Activated CD8-positive, alpha-beta memory T cell treated with anti-CD3 and anti-CD28 coated beads, Interleukin-2, amount 50 U/mL, for 48 hours (primary cell): ENCODE data around the gene STAC3.
A peak's percentile ranks its signal among the peaks of the same experiment; 100 is the strongest.
"Not testable (repeated sequence)": the region's sequence is repeated elsewhere in the genome, so short reads cannot be mapped to it uniquely, and the experiment has no call there.

Experiments
- DNase-seq: peaks from one replicate; pipeline ENCODE4 v3.0.0-alpha.2; 2020

STAC3 gene

DNA sequence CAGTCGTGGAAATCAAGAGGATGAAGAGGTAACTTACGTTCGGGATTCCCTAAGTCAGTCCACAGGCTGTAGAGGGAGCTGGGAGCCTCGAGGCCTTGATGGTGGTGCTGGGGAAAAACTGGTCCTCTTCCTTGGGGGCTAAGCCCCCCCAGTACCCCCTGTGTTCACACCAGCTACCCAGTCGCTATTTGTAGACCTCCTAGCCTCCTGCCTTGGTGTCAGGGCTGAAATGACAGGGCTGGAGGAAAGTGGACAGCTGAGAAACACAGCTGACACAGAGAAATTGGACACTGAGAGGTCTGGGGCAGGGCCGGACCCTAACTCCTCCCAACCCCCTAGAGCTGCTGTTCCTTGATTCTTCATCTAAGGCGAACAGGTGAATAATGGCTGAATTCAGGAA is at the start of gene STAC3:
STAC3 (minus strand) TSS at position 232 of the 400 bp plus-strand sequence. CDS start 1,551 bp downstream, outside the sequence.
- no peak for DNase-seq

DNA sequence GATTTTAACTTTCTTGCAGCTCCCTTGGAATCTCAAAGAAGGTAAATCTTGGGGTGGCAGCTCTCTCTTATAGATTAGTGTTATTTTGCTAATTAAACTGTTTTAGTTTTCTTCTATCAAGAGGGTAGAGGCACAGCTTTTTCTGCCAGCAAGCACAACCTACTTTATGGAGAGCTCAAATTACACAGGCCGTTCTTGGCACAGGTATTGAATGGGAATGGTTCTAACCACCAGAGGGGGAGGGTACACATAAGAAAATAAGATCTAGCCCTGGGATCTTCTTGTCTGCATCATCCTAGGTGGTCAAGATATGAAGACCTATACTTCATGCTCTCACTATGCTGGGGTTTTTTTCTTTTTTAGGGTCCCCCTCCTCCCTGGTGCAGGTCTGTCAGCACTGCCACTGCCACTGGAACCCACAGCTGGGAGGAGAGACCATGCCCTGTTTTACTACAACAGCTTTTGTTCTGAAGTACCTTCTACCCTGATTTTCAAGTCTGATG is 48.6 kb upstream of the STAC3 start:
- no peak for DNase-seq

DNA sequence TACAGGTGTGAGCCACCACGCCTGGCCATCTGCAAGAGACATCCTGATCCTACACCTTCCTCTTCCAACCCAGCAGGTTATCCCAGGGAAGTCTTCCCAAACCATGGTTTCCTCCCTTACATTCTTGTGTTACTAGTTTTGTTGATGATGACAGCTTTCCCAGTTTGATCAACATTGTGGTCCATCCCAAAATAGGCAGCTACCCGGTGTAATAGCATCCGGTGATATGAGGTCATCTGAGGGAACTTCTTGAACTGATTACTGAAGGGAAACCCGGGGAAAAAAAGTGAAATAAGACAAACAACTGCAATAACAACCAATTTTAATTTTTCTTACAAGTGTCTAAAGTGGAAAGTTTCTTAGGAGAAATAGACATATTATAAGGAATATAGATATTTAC is 45.3 kb upstream of the STAC3 start:
- DNase-seq: no peak

DNA sequence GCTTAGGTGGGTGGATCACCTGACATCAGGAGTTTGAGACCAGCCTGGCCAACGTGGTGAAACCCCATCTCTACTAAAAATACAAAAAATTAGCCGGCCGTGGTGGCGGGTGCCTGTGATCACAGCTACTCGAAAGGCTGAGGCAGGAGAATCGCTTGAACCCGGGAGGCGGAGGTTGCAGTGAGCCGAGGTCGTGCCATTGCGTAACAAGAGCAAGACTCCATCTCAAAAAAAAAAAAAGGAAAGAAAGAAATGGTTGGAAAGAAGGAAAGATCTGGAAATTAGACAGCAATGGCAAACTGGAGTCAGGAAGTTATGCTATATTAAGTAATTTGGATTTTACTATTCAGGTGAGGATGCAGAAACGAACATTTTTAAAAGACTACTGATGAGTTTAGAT is 31.1 kb upstream of the STAC3 start:
- DNase-seq: not testable (repeated sequence)

DNA sequence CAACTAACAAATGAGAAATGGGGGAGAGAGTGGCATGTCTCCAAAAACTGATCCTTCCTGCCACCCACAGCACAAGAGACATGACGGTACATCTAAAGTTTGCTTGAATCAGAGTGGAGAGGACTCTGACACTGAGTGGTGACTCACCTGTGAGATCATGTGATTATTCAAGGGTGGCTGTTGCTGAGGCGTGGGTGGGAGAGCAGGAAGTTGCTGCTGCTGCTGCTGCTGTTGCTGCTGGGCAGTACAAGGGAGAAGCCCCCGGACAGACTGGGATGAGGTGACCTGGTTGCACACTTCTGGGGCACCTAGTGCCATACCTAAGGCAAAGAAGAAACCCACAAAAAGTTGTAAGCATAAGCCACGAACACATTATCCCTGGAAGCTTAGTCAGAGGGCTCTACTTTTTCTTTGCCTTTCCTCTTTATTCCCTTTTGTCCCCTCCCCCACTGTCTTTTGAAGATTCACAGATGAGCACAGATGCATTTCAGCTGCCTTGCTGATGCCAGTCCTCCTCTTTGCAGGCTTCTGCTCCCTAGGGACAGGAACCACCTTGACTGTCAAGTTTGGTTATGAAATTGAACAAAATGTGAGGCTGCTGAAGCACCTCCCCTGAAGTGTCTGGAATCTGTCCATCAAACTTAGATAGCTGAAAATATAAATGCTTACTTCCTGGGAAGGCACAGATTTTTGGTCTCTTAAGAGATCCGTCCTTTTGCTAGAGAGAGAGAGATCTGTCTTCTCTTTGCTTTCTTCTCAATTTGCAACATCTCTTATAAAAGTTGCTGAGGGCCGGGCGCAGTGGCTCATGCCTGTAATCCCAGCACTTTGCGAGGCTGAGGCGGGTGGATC is 29.4 kb upstream of the STAC3 start:
- DNase-seq: peak; percentile 81

DNA sequence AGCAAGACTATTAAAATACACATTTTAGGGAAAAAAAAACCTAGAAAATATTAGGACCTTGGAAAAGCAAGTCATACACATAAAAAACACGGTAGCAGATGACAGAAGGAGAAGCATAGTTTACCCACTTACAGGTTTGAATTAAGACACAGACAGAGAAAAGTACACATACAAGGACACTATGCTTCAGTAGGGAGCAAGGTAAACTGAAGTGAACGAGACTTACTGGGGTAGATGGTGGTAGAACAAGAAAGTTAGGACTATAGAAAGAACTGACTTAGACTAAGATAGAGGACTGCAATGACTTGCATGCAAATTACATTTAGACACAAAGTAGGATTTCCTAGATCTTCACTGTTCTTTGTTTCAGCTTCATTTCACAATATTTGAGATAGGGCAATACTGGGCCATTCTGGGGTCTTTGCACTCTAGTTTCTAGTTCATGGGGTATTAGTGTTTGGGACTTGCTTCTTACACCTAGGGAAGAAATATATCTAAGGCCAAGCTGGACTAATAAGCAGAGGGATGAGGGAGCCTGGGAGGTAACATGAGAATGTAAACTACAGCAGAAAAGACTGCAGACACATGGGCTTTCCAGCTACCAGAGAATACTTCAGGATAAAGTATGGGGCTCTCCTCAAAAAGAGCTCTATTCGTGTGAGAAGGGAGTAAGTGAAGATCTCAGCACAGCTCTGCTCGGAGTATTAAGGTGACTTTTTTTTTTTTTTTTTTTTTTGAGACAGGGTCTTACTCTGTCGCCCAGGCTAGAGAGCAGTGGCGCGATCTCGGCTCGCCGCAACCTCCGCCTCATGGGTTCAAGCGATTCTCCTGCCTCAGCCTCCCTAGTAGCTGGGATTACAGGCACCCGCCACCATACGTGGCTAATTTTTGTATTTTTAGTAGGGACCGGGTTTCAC is 27.7 kb upstream of the STAC3 start:
- no peak for DNase-seq

DNA sequence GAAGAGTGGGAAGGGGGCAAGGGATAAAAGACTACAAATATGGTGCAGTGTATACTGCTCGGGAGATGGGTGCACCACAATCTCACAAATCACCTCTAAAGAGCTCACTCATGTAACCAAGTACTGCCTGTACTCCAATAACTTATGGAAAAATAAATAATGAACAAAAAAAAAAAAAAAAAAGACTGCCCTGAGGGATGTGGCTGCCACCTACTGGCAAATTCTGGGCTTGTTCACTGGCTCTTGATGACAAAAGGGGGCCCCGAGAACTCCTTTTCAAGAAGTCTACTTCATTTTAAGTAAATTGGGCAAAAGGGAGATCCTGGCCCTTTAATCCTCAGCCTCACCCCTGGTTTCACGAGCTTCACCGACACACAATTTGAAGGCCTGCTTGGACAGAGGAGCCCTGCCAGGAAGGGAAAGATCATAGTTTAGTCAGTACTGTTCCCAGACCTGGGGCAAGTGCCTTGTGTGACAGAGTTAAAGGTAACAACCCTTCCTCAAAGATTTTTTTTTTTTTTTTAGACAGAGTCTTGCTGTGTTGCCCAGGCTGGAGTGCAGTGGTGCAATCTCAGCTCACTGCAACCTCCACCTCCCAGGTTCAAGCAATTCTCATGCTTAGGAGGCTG is 26.1 kb upstream of the STAC3 start:
- no peak for DNase-seq

DNA sequence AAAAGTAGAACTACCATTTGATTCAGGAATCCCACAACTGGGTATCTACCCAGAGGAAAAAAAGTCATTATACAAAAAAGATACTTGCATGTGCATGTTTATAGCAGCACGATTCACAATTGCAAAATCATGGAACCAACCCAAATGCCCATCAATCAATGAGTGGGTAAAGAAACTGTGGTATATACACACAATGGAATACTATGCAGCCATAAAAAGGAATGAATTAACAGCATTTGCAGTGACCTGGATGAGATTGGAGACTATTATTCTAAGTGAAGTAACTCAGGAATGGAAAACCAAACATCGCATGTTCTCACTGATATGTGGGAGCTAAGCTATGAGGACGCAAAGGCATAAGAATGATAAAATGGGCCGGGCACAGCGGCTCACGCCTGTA is 25.2 kb upstream of the STAC3 start:
- not testable (repeated sequence) for DNase-seq

DNA sequence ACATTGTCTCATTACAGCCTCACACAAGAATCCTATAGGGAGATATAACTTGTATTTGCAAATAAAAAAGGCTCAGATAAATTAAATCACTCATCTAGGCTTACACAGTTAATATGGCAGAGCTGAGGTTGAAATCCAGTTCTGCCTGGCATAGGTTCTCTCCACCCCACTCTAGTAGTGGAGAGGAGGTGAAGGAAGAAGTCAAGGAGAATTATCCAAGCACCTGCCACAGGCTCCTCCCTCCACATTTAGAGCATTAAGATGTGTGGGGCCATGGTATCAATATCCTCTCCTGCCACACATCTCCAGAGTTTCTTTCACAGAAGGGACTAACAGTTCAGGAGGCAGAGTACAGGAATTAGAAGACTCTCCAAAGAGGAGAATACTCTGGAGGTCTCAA is 22.5 kb upstream of the STAC3 start:
- no peak for DNase-seq

DNA sequence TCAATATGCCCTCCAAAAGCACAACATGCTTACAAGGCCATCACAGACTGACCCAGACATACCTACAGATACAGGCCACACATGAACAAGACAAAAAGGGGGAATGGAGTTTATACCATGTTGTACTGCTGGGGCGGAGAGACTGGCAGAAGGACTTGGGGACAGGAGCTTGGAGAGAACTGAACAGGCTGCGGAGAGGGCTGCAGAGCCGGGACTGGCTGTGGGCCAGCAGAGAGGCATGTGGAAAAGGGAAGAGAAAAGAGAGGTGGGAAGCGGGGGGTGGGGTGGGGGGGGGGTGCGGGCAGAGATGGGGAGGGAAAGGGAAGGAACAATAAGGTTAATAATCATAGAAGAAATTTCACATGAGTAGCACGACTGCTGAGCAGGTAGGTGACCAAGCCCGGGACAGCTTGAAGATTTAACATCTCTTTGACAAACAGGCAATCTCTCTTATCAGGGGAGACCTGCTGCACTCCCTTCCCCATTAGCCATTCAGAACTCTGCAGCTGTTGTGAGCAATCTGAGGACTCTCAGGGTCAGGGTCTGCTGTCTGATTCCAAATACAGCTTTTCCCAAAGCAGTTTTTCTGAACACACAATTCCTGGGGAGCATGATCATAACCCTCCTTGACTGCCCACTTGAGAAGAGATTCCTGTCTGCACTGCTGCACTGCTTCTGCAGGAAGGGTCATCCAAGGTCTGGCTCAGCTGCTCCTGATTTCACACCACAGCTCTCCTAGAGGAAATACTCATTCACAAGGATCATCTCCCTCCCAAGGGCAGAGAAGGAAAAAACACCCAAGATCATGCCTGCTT is 21.6 kb upstream of the STAC3 start:
- DNase-seq: no peak

DNA sequence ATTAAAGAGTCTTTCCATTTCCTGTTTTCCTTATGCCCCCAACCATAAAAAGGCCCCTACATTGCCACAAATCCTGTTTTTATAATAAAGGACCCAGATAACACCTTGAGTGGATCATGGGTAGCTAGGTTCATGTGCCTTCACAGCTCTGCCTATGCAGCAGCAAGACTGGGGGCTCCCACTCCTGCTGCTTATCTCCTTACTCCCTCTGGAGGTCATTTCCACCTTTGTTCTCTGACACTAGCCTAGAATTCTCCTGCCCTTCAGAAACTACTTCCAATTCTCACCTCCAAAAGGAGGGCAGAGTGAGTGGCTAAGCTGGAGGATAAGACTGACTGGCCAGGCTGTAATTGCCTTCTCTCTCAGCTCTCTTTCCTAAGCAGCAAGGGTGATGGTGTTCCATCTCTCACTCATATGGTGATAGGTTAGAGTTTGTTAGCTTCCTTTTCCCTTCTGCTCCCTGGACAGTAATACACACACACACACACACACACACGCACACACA is 20.0 kb upstream of the STAC3 start:
- DNase-seq: no peak

DNA sequence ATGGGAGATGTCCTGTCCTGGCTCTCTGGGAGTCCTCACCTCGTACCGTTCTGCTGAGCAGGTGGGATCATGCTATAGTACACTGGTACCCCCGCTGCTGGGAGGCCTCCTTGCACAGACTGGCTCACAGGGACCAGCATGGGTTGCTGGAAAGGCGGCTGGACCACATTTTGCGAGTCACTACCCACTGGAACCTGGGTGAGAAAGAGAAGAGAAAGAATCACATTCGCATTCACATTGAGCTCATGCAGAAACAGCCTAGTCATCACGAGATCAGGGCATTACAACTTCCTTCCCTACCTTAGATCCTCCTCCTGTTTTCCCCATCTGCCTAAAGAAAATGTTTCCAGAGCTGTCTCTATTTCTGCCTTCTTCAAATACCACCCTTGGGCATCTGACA is 17.3 kb upstream of the STAC3 start:
- DNase-seq: peak; percentile 72

DNA sequence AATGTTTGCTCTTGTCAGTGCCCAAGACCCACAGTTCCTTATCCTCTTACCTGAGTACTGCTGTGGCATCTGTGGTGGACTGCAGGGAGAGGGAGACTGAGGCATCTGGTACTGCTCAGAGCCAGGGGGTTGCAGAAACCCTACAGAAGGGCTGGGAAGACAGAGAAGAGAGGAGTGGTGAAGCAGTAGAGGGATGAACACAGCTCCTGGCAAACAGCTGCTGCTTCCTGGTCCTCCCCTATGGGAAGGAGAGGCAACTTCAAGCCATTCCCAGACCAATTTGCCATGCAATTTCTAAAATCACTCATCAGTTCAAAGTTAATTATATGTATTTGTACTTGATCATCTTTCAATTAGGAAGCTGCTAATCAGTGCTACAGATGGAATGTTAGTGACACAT is 15.7 kb upstream of the STAC3 start:
- no peak for DNase-seq

DNA sequence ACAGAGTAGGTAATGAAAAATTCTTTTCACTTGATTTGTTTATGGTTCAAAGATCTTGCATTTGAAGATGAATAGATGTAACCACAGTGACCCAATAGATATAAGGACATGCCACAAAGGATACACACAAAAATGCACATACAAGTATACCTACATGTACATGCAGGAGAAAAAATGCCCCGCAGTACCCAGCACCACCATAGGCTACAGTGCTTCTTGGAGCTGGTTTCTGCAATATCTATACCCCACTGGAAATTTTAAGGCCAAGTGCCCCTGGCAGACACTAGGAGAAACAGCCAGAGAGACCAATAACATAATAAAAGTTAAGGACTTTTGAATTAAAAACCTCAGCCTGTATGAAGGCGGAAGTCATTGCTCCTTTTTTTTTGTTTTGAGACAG is 12.1 kb upstream of the STAC3 start:
- no peak for DNase-seq

DNA sequence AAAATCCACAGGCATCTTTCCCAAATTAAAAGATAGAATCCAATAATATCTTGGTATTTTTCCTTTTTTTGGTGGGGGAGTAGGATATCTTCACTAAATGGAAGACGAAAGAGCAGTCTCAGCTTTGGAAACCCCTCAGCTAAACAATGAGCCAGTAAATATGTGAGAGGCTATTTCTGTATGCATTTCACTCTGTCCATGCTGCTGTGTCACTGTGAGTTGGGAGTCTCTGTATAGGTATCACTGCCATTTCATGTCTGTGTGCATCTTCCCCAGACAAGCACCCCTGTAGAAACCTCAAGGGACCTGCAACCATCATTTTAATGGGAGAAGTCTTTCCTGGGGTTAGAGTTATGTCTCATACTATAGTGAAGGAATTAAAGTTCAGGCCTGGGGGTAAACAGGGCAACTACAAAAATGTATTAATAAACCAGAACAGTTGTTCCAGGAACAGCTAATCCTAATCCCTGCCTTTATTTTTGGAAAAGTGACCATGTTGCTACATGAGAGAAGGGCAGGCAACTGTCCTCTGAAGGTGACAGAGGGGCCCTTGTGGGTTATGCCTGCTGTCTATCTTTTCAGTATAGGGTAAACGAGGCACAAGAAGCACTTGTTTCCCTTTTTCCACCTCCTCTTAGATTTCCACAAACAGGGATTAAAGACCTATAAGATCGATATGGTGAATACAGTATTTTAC is 11.3 kb upstream of the STAC3 start:
- DNase-seq: no peak

DNA sequence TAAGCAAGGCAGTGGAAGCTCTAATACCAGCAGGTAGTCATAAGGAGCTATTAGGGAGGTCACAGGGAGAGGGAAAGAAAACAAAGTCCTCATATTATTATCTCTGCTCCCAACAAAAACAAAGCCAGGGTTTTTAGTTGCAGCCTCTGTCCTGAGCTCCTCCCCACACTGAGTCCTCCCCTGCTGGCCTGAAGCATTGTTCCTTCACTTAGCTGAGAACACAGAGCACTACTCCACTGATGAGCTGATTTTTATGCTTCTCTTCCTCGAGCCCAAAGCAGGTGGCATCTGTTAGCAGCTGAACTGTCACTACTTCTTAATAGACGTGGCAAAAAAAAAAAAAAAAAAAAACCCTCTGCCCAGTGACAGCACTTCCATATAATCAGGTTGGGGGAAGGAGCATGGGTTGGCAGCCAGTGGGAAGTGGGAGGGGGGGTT is 10.5 kb upstream of the STAC3 start:
- DNase-seq: no peak

DNA sequence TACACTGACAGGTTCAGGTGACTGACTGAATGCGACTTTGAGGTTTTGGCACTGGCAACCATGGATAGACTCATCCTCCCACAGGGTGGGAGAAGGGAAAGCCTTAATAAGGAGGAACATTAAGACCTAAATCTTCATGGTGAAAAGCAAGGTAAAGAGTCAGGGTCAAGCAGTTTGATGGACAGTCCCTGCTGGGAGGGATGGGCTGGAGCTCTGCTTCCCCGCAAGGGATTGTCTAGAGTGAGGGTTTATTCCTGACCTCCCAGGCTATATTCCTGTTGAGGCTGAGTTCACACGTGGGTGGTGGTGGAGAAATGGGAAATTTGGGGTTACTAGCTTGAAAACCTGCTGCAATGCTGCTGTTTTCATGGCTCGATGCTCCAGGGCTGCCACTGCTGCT is 9.4 kb upstream of the STAC3 start:
- no peak for DNase-seq

DNA sequence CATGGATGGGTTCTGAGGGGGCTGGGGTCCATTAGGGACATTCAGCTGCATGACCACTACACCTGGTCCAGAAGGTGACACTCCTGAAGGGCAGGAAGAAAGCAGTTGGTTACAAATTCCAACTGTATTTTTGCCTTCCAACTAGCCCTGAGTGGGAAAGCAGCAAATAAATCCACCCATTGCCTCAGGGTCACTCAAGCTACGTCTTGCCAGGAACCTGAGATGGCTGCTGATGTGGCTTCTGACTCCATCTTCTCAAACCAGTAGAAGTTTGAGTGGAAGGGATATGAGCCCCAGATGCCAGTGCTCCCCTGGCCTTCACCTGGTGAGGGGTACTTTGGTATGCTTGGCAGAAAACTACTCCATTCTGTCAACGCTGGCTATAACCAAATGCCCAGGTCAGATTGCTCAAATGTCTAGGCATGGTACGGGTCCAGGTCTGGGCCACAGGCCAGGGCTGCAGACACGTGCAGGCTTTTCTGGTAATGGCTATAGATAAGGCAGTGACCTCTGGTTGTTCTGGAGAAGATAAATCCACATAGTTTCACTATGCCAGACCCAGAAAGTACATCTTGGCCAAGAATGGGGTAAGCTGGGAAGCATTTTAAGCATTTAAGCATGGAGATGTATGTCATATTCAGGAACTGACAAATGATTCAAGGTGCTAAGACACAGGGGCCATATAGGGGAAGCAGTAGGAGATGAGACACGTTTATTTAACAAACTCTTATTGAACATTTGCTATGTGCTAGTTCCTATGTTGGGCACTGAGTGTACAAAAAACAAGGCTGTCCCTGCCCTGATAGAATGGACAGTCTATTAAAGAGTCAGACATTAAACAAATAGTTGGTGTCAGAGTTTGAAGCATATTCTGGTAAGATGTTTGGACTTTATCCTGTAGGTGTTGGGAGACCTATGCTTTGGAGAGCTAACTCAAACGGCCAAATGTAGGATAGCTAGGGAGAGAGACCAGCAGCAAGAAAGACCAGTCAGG is 8.3 kb upstream of the STAC3 start:
- DNase-seq: no peak

DNA sequence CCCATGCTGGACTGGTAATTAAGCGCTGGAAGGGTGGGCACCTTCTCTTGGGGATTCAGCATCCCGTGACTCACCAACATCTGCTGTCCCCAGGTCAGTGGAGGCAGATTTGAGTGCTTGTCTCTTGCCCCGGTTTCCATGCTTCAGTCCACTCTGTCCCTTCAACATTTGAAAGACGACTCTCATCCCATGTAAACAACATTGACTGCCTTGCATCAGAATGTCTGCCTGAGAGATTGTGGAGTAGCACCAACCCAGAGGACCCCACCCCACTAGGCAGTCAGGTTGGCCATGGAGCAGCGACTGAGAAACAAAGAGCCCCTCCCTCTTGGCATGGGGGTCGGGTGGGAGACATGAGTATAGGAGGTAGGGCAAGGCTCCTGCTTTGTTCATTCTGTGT is 4.9 kb upstream of the STAC3 start:
- no peak for DNase-seq
